PC-3 (cell line): ENCODE results near the gene HBEGF. TPM values are rescaled to one million over a fixed set of nuclear protein-coding genes. Genes with fewer than 3 reads are reported as not detected.

ENCODE experiments used
- ATAC-seq: fragments of 200-7000 bp; cut with Tn5 transposase; 2 replicates; pipeline ENCODE4 v1.9.1; 2020; ENCODE audit warnings: mild to moderate bottlenecking, moderate library complexity
- BruUV-seq: library from RNA; stranded (reverse); fragments of 400-500 nt; replicated peaks from 2 replicates; lab custom pipeline; 2021; lab: Mats Ljungman, UMichigan
- CTCF ChIA-PET: fragments of 300-600 bp; sonication (Branson Sonifier 250); formaldehyde crosslinking; loops from one replicate; lab custom pipeline; 2022; ENCODE audit warnings: antibody characterized with exemption; lab: Charles Lee
- POLR2A ChIA-PET: fragments of 300-600 bp; sonication (Branson Sonifier 250); formaldehyde crosslinking; loops from one replicate; lab custom pipeline; 2022; ENCODE audit warnings: antibody characterized with exemption; ENCODE audit not compliant: unreplicated experiment; lab: Charles Lee
- DNase-seq: peaks from one replicate; pipeline ENCODE4 v3.0.0-alpha.2; 2015
- H2AFZ ChIP-seq: fragments of 300-600 bp; sonication (generic); 2 replicates; pipeline ENCODE4 v1.6.0; 2016; ENCODE audit warnings: antibody characterized with exemption, low read length
- H3F3A ChIP-seq: fragments of 300-600 bp; sonication (generic); one replicate; pipeline ENCODE4 v1.6.0; 2017; ENCODE audit warnings: antibody characterized with exemption, low read length, control low read depth, mild to moderate bottlenecking; ENCODE audit not compliant: unreplicated experiment
- H3K27ac ChIP-seq: fragments of 300-600 bp; sonication (generic); 2 replicates; pipeline ENCODE4 v1.5.1; 2016; ENCODE audit warnings: mild to moderate bottlenecking, low read length
- H3K27me3 ChIP-seq: fragments of 300-600 bp; sonication (generic); 2 replicates; pipeline ENCODE4 v1.6.1; 2016; ENCODE audit warnings: low read length, mixed read lengths
- H3K36me3 ChIP-seq: fragments of 300-600 bp; sonication (generic); 2 replicates; pipeline ENCODE4 v1.6.1; 2016; ENCODE audit warnings: low read depth, mixed run types, low read length, mixed read lengths
- H3K4me1 ChIP-seq: fragments of 300-600 bp; sonication (generic); 2 replicates; pipeline ENCODE4 v1.5.1; 2016; ENCODE audit warnings: low read length; ENCODE audit not compliant: insufficient read depth
- H3K4me2 ChIP-seq: fragments of 300-600 bp; sonication (generic); 2 replicates; pipeline ENCODE4 v1.6.0; 2016; ENCODE audit warnings: low read length
- H3K4me3 ChIP-seq: fragments of 300-600 bp; sonication (generic); 2 replicates; pipeline ENCODE4 v1.5.1; 2016; ENCODE audit warnings: mild to moderate bottlenecking, low read length, mixed read lengths
- H3K79me2 ChIP-seq: fragments of 300-600 bp; sonication (generic); 2 replicates; pipeline ENCODE4 v1.6.1; 2017; ENCODE audit warnings: low read length, mixed read lengths
- H3K9ac ChIP-seq: fragments of 300-600 bp; sonication (generic); 2 replicates; pipeline ENCODE4 v1.6.0; 2016; ENCODE audit warnings: mild to moderate bottlenecking, low read length
- H3K9me2 ChIP-seq: fragments of 300-600 bp; sonication (generic); replicated peaks from 2 replicates; pipeline ENCODE4 v1.6.1; 2016; ENCODE audit warnings: mixed run types, low read length, mixed read lengths
- H3K9me3 ChIP-seq: fragments of 300-600 bp; sonication (generic); 2 replicates; pipeline ENCODE4 v1.6.1; 2016; ENCODE audit warnings: low read length, mixed read lengths
- H4K20me1 ChIP-seq: fragments of 300-600 bp; sonication (generic); 2 replicates; pipeline ENCODE4 v1.6.1; 2016; ENCODE audit warnings: low read length, mixed read lengths
- EZH2 ChIP-seq: fragments of 300-600 bp; sonication (generic); IDR thresholded peaks from one replicate; pipeline ENCODE4 v1.6.1; 2017; ENCODE audit warnings: antibody characterized with exemption, mild to moderate bottlenecking, low read length; ENCODE audit not compliant: unreplicated experiment
- EZH2phosphoT487 ChIP-seq: fragments of 300-600 bp; sonication (generic); IDR thresholded peaks from 2 replicates; pipeline ENCODE4 v1.6.1; 2018; ENCODE audit warnings: mild to moderate bottlenecking, antibody characterized with exemption, low read length, borderline replicate concordance
- intact Hi-C: fragments of 100-400 bp; cut with micrococcal nuclease; formaldehyde crosslinking; loops from 2 replicates; pipeline ENCODE4 v1.9.0; 2023
- total RNA-seq: library from RNA; depleted of rRNA; stranded (reverse); fragments of >200 nt; gene quantifications from 2 replicates; pipeline ENCODE4 v1.2.3, GENCODE V29; 2014
- TF ChIP-seq, protein P1 (sequence below): fragments of 300-600 bp; sonication (generic); conservative IDR thresholded peaks from 2 replicates; pipeline ENCODE4 v1.5.1; 2017; ENCODE audit warnings: antibody characterized with exemption, low read depth, mild to moderate bottlenecking, low read length

HBEGF gene
- total RNA-seq, 1 experiment from 2014 or later: 82.6 TPM

DNA sequence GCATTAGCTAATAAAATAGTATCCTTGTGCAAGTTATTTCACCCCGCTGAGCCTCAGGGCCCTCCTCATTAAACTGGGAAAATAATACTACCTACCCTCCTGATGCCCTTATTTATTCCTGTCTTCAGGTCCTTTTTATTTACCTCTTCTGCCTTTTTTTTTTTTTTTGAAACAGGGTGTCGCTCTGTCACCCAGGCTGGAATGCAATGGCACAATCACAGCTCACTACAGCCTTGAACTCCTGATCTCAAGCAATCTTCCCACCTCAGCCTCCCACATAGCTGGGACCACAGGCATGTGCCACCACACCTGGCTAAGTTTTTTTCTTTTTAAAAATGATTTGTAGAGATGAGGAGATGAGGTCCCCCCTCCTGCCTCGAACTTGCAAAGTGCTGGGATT lies 20.9 kb downstream of the HBEGF start:
- no peaks in the 10 kb centered on the region for H3K27me3 ChIP-seq
- no peaks in the 10 kb centered on the region for H3F3A ChIP-seq
- BruUV-seq: no TSS peak
- no peaks in the 10 kb centered on the region for H3K79me2 ChIP-seq
- ChIA-PET CTCF (no interaction called here), POLR2A (no interaction called here)
- no peak for DNase-seq
- H3K9ac ChIP-seq: no peak overlapping the region
- no peak for TF ChIP-seq EZH2phosphoT487
- no peak for TF ChIP-seq EZH2
- H4K20me1 ChIP-seq: no peaks in the 10 kb centered on the region
- no peak overlapping the region for H3K4me3 ChIP-seq
- H3K9me2 ChIP-seq: no peaks in the 10 kb centered on the region
- H3K4me1 ChIP-seq: peaks cover 44% of the 10 kb centered on the region
- no peaks in the 10 kb centered on the region for H3K9me3 ChIP-seq
- ATAC-seq: no peak
- H3K4me2 ChIP-seq: no peak overlapping the region
- no peak overlapping the region for H3K27ac ChIP-seq
- no peak overlapping the region for H2AFZ ChIP-seq
- intact Hi-C loops: no loop called here
- H3K36me3 ChIP-seq: no peaks in the 10 kb centered on the region

DNA sequence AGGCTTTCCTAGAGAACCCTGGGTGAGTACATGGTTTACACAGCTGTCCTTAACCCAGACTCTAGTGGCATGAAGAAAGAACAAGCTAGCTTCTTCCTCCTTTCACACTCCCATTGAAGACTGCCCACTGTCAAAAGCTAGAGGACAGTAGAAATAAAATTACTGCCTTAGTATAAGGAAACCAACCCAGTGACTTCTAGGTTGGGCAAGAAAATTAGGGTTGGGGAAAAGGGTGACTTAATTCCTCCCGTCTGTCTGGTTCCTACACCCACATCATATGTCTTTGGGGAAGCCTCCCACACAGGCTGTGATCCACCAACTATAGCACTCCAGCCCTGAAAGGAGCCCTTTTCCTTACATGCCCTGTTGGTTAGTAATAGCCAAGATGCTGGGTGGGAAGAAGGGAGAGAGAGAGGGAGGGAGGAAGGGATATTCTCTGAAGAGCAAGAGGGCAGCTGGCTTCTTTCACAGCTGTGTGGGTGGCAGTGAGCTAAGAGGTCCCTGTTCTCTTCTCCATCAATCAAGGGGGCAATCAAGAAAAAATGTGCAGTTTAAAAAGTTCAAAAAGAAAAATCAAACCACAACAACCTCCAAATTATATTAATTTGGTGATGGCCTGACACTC lies 21.7 kb downstream of the HBEGF start:
- H3F3A ChIP-seq: no peaks in the 10 kb centered on the region
- ChIA-PET CTCF (interaction anchor here (2.3 kb wide), 1 partner anchor 22 kb away, joined by 10 read pairs; the partner anchor contains the start of gene HBEGF), POLR2A (no interaction called here)
- no peaks in the 10 kb centered on the region for H3K27me3 ChIP-seq
- peak overlapping the region; percentile 4; the same call in 1 of the 2 replicates for H2AFZ ChIP-seq
- no peak for DNase-seq
- H3K9ac ChIP-seq: peak overlapping the region; percentile 81
- no peaks in the 10 kb centered on the region for H3K9me3 ChIP-seq
- H3K4me3 ChIP-seq: no peak overlapping the region
- intact Hi-C loops: no loop called here
- BruUV-seq: no TSS peak
- no peak for ATAC-seq
- H3K27ac ChIP-seq: peak overlapping the region; percentile 98
- peak overlapping the region; percentile 73 for H3K4me2 ChIP-seq
- no peaks in the 10 kb centered on the region for H3K36me3 ChIP-seq
- TF ChIP-seq EZH2 (no peak), EZH2phosphoT487 (no peak)
- TF ChIP-seq, protein P1, sequence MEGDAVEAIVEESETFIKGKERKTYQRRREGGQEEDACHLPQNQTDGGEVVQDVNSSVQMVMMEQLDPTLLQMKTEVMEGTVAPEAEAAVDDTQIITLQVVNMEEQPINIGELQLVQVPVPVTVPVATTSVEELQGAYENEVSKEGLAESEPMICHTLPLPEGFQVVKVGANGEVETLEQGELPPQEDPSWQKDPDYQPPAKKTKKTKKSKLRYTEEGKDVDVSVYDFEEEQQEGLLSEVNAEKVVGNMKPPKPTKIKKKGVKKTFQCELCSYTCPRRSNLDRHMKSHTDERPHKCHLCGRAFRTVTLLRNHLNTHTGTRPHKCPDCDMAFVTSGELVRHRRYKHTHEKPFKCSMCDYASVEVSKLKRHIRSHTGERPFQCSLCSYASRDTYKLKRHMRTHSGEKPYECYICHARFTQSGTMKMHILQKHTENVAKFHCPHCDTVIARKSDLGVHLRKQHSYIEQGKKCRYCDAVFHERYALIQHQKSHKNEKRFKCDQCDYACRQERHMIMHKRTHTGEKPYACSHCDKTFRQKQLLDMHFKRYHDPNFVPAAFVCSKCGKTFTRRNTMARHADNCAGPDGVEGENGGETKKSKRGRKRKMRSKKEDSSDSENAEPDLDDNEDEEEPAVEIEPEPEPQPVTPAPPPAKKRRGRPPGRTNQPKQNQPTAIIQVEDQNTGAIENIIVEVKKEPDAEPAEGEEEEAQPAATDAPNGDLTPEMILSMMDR: no peak
- no peaks in the 10 kb centered on the region for H4K20me1 ChIP-seq
- no peaks in the 10 kb centered on the region for H3K9me2 ChIP-seq
- peaks cover 44% of the 10 kb centered on the region for H3K4me1 ChIP-seq
- H3K79me2 ChIP-seq: no peaks in the 10 kb centered on the region

DNA sequence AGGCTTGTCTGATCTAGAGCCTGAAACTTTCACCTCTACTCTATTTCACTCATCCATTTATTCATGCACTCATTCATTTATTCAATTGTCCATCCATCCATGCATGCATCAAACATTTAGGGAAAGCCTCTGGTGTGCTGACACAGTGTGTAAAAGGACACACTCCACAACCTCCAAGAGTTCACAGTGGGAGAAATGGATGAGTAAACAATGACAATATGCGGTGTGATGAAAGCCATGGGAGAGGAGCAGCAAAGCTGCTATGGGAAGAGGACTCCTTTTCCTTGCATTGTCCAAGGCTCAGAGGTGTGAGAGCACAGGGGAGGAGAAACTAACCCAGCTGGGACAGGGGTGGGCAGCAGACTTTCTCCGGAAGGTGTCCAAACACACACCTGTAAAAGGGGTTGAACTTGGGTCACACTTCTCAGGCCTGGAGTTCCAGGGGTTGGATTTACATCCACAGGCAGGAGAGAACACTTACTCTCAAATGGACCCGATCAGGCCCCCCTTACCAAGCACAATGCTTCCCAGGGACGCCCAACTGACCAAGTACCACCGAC lies 22.3 kb downstream of the HBEGF start:
- peak overlapping the region; percentile 4; the same call in 1 of the 2 replicates for H2AFZ ChIP-seq
- H3K4me2 ChIP-seq: peak overlapping the region; percentile 73
- peaks cover 45% of the 10 kb centered on the region for H3K4me1 ChIP-seq
- CTCF ChIA-PET: interaction anchor here (2.3 kb wide), 1 partner anchor 22 kb away, joined by 10 read pairs; the partner anchor contains the start of gene HBEGF
- H3K27me3 ChIP-seq: no peaks in the 10 kb centered on the region
- no peaks in the 10 kb centered on the region for H3K9me2 ChIP-seq
- TF ChIP-seq, protein P1: no peak
- TF ChIP-seq EZH2 (no peak), EZH2phosphoT487 (no peak)
- DNase-seq (peak; percentile 54), ATAC-seq (peak; percentile 18)
- peak overlapping the region; percentile 81 for H3K9ac ChIP-seq
- H3F3A ChIP-seq: no peaks in the 10 kb centered on the region
- intact Hi-C loops: no loop called here
- H3K9me3 ChIP-seq: no peaks in the 10 kb centered on the region
- H4K20me1 ChIP-seq: no peaks in the 10 kb centered on the region
- H3K4me3 ChIP-seq: no peak overlapping the region
- BruUV-seq: no TSS peak
- POLR2A ChIA-PET: interaction anchor here (1.9 kb wide), 1 partner anchor 63 kb away, joined by 16 read pairs; no protein-coding TSS in a partner anchor
- H3K36me3 ChIP-seq: no peaks in the 10 kb centered on the region
- peak overlapping the region; percentile 98 for H3K27ac ChIP-seq
- H3K79me2 ChIP-seq: no peaks in the 10 kb centered on the region
